Left kidney (tissue), 2 donors: ENCODE data around the gene TRMT10B. TPM values are rescaled to one million over a fixed set of nuclear protein-coding genes. Genes with fewer than 3 reads are reported as not detected.
"Not testable (repeated sequence)": the region's sequence is repeated elsewhere in the genome, so short reads cannot be mapped to it uniquely, and the experiment has no call there.

Experiments used
- DNase-seq: peaks from one replicate; pipeline ENCODE4 v3.0.0-alpha.2; 2013
- polyA plus RNA-seq: library from polyadenylated mRNA; unstranded; fragments of 120-200 nt; gene quantifications from one replicate; pipeline ENCODE4 v1.2.1, GENCODE V29; 2013; ENCODE audit not compliant: insufficient read length

Gene TRMT10B
- polyA plus RNA-seq, 1 donor: 26.8 TPM

- DNase-seq: peak; percentile 87
These were observed 47.2 kb downstream of the TRMT10B start, which contains the start of gene DCAF10 for GRCh38 chr9:37800631-37801286. Gene DCAF10, plus strand, starts transcription at chr9:37800797. Its CDS starts 70 bp downstream, at chr9:37800867.

- peak; percentile 8 for DNase-seq
These were observed 47.8 kb downstream of the TRMT10B start for GRCh38 chr9:37801287-37801850.

- DNase-seq: no peak
These were observed 48.5 kb downstream of the TRMT10B start for GRCh38 chr9:37801959-37802711.

GRCh38 chr9:37806271-37806670 is 52.7 kb downstream of the TRMT10B start:
- DNase-seq: no peak

- not testable (repeated sequence) for DNase-seq
These were observed 56.1 kb downstream of the TRMT10B start for GRCh38 chr9:37809676-37810075.

- no peak for DNase-seq
These were observed 58.4 kb downstream of the TRMT10B start for GRCh38 chr9:37811906-37812476.

- DNase-seq: no peak
These were observed 59.3 kb downstream of the TRMT10B start for GRCh38 chr9:37812773-37813379.

GRCh38 chr9:37818849-37819248 is 65.2 kb downstream of the TRMT10B start:
- DNase-seq: no peak

GRCh38 chr9:37820142-37820541 is 66.5 kb downstream of the TRMT10B start:
- no peak for DNase-seq

GRCh38 chr9:37825174-37825573 is 71.6 kb downstream of the TRMT10B start:
- not testable (repeated sequence) for DNase-seq

GRCh38 chr9:37827483-37828165 is 74.0 kb downstream of the TRMT10B start:
- no peak for DNase-seq

Other genes starting within 250 kb of the TRMT10B start
- 16.5 TPM for gene FBXO10, start 177.4 kb upstream of the TRMT10B start, polyA plus RNA-seq
- 118 TPM for gene TOMM5, start 161.2 kb upstream of the TRMT10B start, polyA plus RNA-seq
- gene FRMPD1, start 102.9 kb upstream of the TRMT10B start, polyA plus RNA-seq: 1.0 TPM
- gene EXOSC3, start 31.3 kb downstream of the TRMT10B start, polyA plus RNA-seq: 44.4 TPM
- gene DCAF10, start 47.0 kb downstream of the TRMT10B start, polyA plus RNA-seq: 43.7 TPM
- 23.9 TPM for gene SLC25A51, start 150.3 kb downstream of the TRMT10B start, polyA plus RNA-seq